ENCODE measurements around the gene PEX14.

The PEX14 gene

GRCh38 chr1:10444248-10444647, 30.5 kb upstream of the PEX14 start:
- TF ChIP-seq, protein P1, sequence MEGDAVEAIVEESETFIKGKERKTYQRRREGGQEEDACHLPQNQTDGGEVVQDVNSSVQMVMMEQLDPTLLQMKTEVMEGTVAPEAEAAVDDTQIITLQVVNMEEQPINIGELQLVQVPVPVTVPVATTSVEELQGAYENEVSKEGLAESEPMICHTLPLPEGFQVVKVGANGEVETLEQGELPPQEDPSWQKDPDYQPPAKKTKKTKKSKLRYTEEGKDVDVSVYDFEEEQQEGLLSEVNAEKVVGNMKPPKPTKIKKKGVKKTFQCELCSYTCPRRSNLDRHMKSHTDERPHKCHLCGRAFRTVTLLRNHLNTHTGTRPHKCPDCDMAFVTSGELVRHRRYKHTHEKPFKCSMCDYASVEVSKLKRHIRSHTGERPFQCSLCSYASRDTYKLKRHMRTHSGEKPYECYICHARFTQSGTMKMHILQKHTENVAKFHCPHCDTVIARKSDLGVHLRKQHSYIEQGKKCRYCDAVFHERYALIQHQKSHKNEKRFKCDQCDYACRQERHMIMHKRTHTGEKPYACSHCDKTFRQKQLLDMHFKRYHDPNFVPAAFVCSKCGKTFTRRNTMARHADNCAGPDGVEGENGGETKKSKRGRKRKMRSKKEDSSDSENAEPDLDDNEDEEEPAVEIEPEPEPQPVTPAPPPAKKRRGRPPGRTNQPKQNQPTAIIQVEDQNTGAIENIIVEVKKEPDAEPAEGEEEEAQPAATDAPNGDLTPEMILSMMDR (conservative IDR thresholded peaks at IDR 0.05; ENCODE audit: low read depth, low read length): no peak
- no peak overlapping the region for H3K4me3 ChIP-seq (ENCODE audit: low read depth, low read length)
- no peak for DNase-seq (ENCODE audit: low read depth)

DNA sequence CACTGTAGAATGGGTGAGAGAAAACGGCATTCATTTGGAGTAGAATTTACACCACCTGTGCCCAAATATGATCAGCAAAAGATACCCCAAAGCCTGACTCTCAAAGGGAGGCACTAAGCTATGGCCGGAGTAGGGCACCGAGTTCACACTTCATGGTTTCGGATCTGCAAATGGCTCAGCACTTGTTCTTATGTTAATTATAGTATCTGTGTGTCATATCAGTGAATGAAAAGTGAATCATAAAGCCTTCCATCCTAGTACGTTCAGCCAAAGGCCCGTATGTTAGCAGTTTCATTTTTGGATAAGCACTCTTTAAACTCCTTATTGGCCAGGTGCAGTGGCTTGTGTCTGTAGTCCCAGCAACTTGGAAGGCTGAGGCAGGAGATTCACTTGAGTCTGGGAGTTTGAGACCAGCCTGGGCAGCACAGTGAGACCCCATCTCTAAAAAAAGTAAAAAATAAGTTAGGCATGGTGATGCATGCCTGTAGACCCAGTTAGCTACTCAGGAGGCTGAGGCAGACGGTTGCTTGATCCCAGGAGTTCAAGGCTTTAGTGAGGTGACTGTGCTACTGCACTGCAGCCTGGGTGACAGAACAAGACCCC, 29.9 kb upstream of the PEX14 start:
- TF ChIP-seq, protein P1 (conservative IDR thresholded peaks at IDR 0.05; ENCODE audit: low read depth, low read length): no peak
- H3K4me3 ChIP-seq (ENCODE audit: low read depth, low read length): no peak overlapping the region
- DNase-seq (ENCODE audit: low read depth): no peak

DNA sequence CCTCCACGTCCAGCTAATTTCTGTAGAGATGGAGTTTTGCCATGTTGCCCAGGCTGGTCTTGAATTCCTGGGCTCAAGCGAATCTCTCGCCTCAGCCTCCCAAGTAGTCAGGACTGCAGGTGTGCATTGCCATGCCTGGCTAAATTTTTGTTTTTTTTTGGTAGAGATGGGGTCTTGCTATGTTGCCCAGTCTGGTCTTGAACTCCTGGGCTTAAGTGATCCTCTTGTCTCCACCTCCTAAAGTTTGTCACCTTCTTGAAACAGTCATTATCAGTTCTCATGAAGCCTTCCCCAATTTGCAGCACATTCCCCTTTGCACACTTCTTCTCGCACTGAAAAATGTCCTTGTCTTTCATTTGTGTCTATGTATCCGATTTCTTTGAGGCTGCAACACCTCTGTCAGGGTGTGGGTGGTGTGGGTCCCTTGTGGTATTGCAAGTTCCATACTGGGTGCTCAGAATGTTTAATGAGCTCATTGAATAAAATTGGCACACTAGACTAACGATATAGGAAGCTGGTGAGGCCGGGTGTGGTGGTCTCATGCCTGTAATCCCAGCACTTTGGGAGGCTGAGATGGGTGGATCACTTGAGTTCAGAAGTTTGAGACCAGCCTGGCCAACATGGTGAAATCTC, 27.8 kb upstream of the PEX14 start:
- no peak overlapping the region for H3K4me3 ChIP-seq (ENCODE audit: low read depth, low read length)
- TF ChIP-seq, protein P1 (conservative IDR thresholded peaks at IDR 0.05; ENCODE audit: low read depth, low read length): no peak
- no peak for DNase-seq (ENCODE audit: low read depth)

DNA sequence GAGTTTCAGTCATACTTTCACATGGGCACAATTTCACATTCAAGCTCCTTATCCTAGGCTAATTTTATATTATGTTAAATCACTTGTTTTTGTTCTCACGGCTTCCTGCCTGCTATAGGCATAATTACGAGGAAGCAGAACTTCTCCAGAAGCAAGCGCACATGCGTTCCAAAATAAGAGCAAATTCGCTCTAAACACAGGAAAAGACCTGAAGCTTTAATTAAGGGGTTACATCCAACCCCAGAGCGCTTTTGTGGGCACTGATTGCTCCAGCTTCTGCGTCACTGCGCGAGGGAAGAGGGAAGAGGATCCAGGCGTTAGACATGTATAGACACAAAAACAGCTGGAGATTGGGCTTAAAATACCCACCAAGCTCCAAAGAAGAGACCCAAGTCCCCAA, 25.0 kb upstream of the PEX14 start, which contains the start of gene CORT:
Gene CORT, plus strand, starts transcription at position 281 of the 400 bp plus-strand sequence. CDS start 193 bp downstream, outside the sequence.
- H3K4me3 ChIP-seq (ENCODE audit: low read depth, low read length): no peak within 1 kb of the TSS
- DNase-seq (ENCODE audit: low read depth): no peak
- TF ChIP-seq, protein P1 (conservative IDR thresholded peaks at IDR 0.05; ENCODE audit: low read depth, low read length): no peak

DNA sequence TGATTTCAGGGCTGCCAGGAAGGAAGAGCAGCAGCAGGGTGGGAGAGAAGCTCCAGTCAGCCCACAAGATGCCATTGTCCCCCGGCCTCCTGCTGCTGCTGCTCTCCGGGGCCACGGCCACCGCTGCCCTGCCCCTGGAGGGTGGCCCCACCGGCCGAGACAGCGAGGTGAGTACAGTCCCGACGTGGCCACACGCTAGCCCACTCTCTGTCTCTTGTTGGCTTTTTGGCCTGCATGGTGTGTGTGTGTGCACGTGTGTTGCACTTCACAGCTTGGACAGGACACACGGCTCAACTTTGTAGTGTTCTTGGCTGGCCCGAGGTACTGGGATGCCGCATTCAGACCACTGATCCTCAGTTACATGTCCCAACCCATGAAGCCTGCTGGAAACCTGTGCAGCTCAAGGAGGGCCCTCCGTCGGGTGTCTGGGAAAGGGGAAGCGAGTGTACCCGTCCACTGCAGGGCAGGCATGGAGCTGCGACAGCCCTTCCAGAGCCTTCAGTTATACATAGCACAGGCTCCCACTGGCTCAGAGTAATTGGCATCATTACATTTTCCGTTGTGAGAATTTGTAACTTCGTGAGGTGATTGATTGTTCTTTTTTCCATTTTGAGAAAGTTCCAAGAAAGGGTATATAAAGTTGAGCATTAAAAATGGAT, 24.5 kb upstream of the PEX14 start:
- H3K4me3 ChIP-seq (ENCODE audit: low read depth, low read length): no peak overlapping the region
- no peak for DNase-seq (ENCODE audit: low read depth)
- TF ChIP-seq, protein P1 (conservative IDR thresholded peaks at IDR 0.05; ENCODE audit: low read depth, low read length): no peak

DNA sequence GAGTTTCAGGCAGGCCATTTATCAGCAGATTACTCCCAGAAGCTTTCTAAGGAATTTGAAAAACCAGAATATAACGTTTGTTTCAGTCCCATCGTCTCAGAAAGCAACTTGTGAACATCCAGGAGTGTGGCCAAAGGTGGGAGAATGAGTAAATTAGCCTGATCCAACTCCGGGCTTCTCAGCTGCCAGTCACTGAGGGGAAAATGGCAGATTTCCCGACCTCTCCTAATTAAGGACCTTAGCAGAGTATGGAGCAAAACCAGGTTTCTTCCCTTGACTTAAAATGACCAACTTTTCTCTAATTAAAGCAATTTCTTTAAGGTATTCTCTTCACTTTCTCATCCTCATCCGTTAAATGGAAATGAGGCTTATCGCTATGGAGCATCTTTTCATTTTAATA, 23.9 kb upstream of the PEX14 start:
- TF ChIP-seq, protein P1 (conservative IDR thresholded peaks at IDR 0.05; ENCODE audit: low read depth, low read length): no peak
- no peak overlapping the region for H3K4me3 ChIP-seq (ENCODE audit: low read depth, low read length)
- no peak for DNase-seq (ENCODE audit: low read depth)

All from choroid plexus epithelial cell (primary cell).